ENCODE results near the gene ADAMTS6.

DNA sequence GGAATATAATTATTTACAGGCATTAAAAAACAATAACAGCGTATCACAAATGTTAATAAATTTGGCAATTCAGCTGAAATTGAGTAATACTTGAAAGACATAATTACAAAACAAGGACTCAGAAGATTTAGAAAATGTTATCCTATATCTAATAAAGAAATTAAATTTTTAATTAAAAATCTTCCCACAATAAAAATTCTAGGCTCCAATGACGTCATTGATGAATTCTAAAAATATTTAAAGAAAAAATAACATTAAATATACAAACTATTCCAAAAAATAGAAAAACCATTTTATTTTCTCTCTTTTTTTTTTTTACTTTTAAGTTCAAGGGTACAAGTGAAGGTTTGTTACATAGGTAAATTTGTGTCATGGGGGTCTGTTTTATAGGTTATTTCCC, 161.5 kb downstream of the ADAMTS6 start:
- no peak for TF ChIP-seq POLR2A (IDR thresholded peaks at IDR 0.05)
- TF ChIP-seq, protein P1, sequence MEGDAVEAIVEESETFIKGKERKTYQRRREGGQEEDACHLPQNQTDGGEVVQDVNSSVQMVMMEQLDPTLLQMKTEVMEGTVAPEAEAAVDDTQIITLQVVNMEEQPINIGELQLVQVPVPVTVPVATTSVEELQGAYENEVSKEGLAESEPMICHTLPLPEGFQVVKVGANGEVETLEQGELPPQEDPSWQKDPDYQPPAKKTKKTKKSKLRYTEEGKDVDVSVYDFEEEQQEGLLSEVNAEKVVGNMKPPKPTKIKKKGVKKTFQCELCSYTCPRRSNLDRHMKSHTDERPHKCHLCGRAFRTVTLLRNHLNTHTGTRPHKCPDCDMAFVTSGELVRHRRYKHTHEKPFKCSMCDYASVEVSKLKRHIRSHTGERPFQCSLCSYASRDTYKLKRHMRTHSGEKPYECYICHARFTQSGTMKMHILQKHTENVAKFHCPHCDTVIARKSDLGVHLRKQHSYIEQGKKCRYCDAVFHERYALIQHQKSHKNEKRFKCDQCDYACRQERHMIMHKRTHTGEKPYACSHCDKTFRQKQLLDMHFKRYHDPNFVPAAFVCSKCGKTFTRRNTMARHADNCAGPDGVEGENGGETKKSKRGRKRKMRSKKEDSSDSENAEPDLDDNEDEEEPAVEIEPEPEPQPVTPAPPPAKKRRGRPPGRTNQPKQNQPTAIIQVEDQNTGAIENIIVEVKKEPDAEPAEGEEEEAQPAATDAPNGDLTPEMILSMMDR (IDR thresholded peaks at IDR 0.05), result no peak
